ENCODE data around the gene SLC43A3. TPM values are rescaled to one million over a fixed set of nuclear protein-coding genes. Genes with fewer than 3 reads are reported as not detected.
"Not testable (repeated sequence)": the region's sequence is repeated elsewhere in the genome, so short reads cannot be mapped to it uniquely, and the experiment has no call there.

Gene SLC43A3
- total RNA-seq, 2 donors from 2014 or later: 86.9 to 308 TPM

DNA sequence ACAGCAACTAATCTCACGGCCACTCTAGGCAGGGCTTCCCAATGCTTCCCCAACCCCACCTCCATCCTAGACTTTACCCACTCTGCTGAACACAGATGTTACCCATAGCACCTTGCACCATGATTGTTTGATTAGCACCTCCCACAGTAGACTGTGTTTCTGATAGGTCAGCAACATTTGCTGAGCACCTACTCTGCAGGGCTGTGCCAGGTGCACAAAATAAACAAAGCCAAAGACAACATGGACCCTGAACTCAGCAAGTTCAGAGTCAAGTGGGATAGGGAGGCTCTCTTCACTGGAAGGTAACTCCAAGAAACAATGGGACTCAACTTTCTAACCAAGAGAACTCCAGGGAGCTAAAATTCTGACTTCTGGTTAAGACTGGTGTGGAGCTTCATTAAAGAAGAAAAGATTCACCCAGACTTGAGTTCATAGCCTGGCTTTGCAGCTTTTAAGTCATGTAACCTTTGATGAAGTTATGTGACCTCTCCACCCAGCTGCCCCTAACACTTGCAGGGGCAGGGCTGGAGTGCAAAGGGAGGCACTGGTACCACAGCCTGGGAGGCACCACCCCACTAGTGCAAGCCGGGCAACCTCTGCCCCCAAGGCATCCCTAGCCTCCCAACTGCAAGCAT, 26.7 kb upstream of the SLC43A3 start:
- Mint-ChIP-seq H3K4me1 (ENCODE audit: low read depth in 2 of 2) (peaks cover 9 to 11% of the 10 kb centered on the region in 2 donors), H3K9me3 (no peaks in the 10 kb centered on the region), H3K36me3 (no peaks in the 10 kb centered on the region), H3K4me3 (no peak overlapping the region), H3K27me3 (peaks cover 12 to 15% of the 10 kb centered on the region in 2 donors), H3K27ac (no peak overlapping the region)
- ATAC-seq (no peak), DNase-seq (ENCODE audit: low spot score) (no peak)

DNA sequence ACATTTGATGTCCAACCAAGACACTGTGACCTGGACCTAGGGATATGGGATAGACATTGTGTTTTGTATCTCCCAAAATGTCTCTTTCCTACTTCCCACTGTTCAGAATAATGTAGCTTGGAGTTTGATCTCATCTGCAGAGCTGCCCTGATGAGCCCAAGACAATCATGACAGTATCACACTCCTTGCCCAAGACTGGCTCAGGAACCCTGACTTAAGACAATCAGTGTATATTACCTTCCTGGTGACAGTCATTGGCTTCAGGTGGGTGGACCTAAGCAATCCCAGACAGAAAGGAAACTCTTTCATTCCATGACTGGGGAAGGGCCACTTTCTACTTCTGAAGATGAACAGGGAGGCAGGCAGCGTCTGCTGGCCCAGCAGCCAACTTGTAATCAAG, 19.1 kb upstream of the SLC43A3 start:
- ATAC-seq: no peak
- Mint-ChIP-seq H3K9me3 (no peaks in the 10 kb centered on the region), H3K27ac (no peak overlapping the region), H3K4me3 (no peak overlapping the region), H3K36me3 (no peaks in the 10 kb centered on the region), H3K4me1 (ENCODE audit: low read depth in 2 of 2) (no peaks in the 10 kb centered on the region), H3K27me3 (peaks cover 14 to 15% of the 10 kb centered on the region in 2 donors)
- DNase-seq (ENCODE audit: low spot score): no peak

DNA sequence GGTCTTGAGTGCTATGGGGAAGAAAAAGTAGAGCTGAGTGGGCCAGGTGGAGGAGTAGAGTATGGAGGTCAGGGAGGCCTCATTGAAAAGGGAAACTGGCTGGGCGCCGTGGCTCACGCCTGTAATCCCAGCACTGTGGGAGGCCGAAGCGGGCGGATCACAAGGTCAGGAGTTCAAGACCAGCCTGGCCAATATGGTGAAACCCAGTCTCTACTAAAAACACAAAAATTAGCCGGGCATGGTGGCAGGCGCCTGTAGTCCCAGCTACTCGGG, 18.1 kb upstream of the SLC43A3 start:
- H3K9me3 Mint-ChIP-seq; H3K36me3 Mint-ChIP-seq; ATAC-seq; H3K4me3 Mint-ChIP-seq; DNase-seq (ENCODE audit: low spot score); H3K4me1 Mint-ChIP-seq (ENCODE audit: low read depth in 2 of 2): not testable (repeated sequence)
- peak overlapping the region in 1 of 2 donors; percentile 20 for H3K27ac Mint-ChIP-seq
- peaks cover 13 to 14% of the 10 kb centered on the region in 2 donors for H3K27me3 Mint-ChIP-seq

DNA sequence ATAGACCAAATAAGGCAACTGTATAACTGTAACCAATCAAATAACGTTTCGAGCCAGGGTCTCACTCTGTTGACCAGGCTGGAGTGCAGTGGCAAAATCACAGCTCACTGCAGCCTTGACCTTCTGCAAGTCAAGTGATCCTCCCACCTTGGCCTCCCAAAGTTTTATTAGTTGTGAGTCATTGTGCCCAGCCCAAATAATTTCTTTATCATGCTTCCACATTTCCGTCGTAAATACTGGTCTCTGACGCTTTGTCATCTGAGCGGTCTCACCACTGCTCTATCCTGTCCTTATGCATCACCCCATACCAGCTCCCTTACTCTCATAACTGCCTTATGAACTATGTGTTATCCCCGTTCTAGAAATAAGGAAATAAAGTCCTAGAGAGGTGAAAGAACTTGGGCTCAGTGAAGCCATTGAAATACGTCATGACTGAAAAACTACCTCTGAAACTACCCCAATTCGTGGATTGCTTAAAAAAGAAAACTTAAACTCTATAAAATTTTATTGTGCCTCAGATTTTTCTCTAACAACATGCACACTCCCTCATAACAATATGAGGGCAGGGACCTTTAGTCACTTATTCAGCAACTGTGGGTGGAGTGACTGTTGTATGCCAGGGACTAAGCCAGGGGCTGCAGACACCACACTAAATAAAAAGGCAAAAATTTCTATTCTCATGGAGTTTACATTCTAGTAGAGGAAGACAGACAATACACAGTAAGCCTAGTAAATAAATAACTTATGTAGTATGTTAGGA, 17.6 kb upstream of the SLC43A3 start:
- ATAC-seq (no peak), DNase-seq (ENCODE audit: low spot score) (no peak)
- Mint-ChIP-seq H3K36me3 (no peaks in the 10 kb centered on the region), H3K9me3 (no peaks in the 10 kb centered on the region), H3K4me3 (no peak overlapping the region), H3K27ac (peak overlapping the region in 1 of 2 donors; percentile 20), H3K27me3 (peaks cover 13 to 14% of the 10 kb centered on the region in 2 donors), H3K4me1 (ENCODE audit: low read depth in 2 of 2) (no peaks in the 10 kb centered on the region)

DNA sequence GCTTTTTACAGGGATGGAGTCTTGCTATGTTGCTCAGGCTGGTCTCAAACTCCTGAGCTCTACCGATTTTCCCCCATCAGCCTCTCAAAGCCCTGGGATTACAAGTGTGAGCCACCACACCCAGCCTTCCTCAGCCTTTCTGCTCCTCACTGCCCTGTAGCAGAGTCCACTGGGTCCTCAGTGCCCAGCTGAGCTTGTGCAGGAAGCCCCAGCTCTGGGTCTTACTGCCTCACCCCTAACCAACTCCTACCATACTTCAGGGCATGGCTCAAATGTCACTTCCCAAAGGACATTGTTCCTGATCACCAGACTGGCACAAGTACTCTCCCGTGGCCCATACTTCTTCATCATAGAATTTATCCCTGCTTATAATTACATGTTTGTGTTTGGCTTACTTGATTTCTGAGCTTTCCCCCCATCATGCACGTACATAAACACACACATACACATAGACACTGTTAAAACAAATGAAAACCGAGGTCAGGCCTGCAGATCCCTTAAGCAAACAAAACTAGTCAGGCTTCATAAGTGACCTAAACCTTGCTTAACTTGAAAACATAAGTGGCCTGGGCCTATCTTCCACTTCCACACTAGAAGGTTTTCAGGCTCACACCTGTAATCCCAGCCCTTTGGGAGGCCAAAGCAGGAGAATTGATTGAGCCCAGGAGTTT, 14.0 kb upstream of the SLC43A3 start:
- Mint-ChIP-seq H3K4me1 (ENCODE audit: low read depth in 2 of 2) (no peaks in the 10 kb centered on the region), H3K27me3 (peaks cover 0 to 4% of the 10 kb centered on the region in 2 donors), H3K27ac (no peak overlapping the region), H3K9me3 (no peaks in the 10 kb centered on the region), H3K4me3 (no peak overlapping the region), H3K36me3 (no peaks in the 10 kb centered on the region)
- ATAC-seq: no peak
- no peak for DNase-seq (ENCODE audit: low spot score)

DNA sequence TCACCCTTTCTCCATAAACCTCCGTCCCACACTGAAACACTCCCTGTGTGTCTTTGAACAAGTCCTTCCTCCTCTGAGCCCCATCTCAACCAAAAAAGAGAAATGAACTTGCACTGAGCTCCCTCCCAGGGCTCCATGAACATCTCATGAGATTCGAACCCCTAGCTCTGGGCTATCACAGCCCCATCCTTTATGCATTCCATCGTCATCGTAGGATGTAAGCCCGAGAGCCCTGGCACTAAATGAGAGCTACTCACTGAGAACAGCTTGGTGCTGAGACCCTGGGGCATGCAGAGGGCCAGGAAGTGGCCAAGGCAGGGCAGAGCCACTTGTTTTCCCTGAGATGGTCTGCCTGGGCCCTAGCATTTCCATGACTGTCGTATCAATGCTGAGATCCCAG, 12.9 kb upstream of the SLC43A3 start:
- no peaks in the 10 kb centered on the region for H3K36me3 Mint-ChIP-seq
- no peaks in the 10 kb centered on the region for H3K9me3 Mint-ChIP-seq
- no peak overlapping the region for H3K4me3 Mint-ChIP-seq
- DNase-seq (ENCODE audit: low spot score): no peak
- peaks cover 0 to 4% of the 10 kb centered on the region in 2 donors for H3K27me3 Mint-ChIP-seq
- H3K4me1 Mint-ChIP-seq (ENCODE audit: low read depth in 2 of 2): no peaks in the 10 kb centered on the region
- H3K27ac Mint-ChIP-seq: no peak overlapping the region
- ATAC-seq: no peak

DNA sequence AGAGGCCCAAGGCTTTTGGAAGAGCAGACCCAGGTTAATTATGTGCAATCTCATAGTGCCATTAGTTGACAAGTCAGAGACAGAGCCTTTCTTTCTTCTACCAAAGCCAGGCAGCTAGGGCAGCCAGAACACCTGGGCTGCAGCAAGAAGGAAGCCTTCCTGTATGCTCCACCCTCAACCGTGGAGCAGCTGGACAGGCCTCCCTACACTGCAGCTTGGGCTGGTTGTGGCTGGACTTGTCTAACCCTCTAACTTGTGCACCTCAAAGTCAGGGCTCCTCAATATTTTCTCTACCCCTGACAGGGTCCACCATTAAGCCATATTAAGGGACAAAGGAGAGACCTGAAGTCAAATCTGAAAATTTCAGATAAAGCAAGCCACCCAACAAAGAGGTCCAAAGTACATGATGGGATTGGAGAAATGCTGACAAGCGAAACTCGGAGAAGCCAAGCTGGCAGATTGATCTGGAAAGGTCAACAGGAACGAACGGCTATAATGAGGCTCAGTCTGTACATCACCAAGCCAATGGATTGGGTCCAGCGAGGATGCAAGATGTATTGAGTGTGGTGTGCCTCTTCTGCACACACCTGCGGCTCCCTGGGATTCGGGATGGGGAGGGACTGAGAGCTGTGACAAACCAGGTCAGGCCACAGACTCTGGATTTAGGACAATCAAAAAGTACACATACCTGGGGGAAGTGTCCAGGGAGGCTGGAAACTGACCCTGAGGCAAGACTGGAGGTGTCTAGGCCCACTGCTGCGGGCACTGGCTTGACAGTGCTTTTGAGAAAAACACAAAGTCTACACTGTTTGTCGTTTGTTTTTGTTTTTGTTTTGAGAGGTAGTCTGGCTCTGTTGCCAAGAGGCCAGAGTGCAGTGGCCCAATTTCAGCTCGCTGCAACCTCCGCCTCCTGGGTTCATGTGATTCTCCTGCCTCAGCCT, 11.7 kb upstream of the SLC43A3 start:
- no peaks in the 10 kb centered on the region for H3K36me3 Mint-ChIP-seq
- no peaks in the 10 kb centered on the region for H3K4me1 Mint-ChIP-seq (ENCODE audit: low read depth in 2 of 2)
- DNase-seq (ENCODE audit: low spot score) (no peak), ATAC-seq (no peak)
- H3K27me3 Mint-ChIP-seq: peaks cover 0 to 8% of the 10 kb centered on the region in 2 donors
- no peak overlapping the region for H3K27ac Mint-ChIP-seq
- no peaks in the 10 kb centered on the region for H3K9me3 Mint-ChIP-seq
- no peak overlapping the region for H3K4me3 Mint-ChIP-seq

DNA sequence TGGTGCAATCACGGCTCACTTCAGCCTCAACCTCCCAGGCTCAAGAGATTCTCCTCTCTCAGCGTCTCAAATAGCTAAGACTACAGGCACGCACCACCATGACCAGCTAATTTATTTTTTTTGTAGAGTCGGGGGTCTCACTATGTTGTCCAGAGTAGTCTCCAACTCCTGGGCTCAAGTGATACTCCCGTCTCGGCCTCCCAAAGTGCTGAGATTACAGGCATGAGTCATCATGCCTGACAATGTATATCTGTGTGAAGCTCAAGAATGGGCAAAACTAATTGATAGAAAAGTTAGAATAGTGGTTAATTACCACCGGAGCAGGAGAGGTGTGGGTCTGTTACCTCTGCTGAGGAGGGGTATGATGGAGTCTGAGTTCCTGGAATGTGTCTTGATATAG, 9.1 kb upstream of the SLC43A3 start:
- Mint-ChIP-seq H3K9me3 (no peaks in the 10 kb centered on the region), H3K27me3 (peaks cover 0 to 8% of the 10 kb centered on the region in 2 donors), H3K27ac (no peak overlapping the region), H3K36me3 (no peaks in the 10 kb centered on the region), H3K4me3 (no peak overlapping the region), H3K4me1 (ENCODE audit: low read depth in 2 of 2) (peaks cover 14 to 17% of the 10 kb centered on the region in 2 donors)
- ATAC-seq (no peak), DNase-seq (ENCODE audit: low spot score) (no peak)

DNA sequence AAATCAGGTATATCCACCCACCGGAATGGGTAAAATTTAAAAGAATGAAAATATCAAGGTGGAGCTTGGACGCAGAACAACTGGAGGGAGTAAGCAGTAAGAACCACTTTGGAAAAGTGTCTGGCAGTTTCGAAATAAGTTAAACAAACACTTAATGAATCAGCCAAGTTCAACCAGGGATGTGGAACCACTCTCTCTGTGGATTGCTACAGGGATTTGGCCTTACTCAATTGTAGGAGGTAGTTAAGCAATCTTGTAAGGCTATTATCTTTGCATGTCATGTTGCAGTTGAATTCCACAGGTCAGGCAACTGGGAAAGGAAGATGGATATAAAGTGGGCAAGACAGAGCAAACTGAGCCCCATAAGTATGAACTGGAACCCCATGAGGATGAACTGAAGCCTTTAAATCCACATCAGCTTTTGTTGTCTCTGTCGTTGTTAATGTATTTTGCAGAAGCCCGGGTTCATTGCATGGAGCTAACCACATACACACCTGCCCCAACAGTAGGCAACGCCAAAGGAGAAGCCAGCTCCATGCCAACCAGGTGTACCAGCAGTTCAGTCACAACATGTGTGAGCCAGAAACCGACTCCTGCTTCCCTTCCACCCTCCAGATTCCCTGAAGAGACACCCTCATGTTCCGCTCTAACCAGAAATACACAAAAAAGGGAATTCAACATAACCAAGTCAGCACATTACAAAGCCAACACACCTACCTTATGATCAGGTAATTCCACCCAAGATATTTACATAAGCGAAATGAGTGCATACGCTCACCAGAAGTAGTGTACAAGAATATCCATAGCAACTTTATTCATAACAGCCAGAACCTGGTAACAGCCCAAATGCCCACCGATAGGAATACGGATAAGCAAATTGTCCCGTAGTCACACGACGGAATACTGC, 8.0 kb upstream of the SLC43A3 start:
- Mint-ChIP-seq H3K9me3 (no peaks in the 10 kb centered on the region), H3K27me3 (peaks cover 0 to 8% of the 10 kb centered on the region in 2 donors), H3K27ac (peak overlapping the region in 1 of 2 donors; percentile 24), H3K4me1 (ENCODE audit: low read depth in 2 of 2) (peaks cover 14 to 17% of the 10 kb centered on the region in 2 donors), H3K4me3 (no peak overlapping the region), H3K36me3 (no peaks in the 10 kb centered on the region)
- ATAC-seq: no peak
- DNase-seq (ENCODE audit: low spot score): no peak

DNA sequence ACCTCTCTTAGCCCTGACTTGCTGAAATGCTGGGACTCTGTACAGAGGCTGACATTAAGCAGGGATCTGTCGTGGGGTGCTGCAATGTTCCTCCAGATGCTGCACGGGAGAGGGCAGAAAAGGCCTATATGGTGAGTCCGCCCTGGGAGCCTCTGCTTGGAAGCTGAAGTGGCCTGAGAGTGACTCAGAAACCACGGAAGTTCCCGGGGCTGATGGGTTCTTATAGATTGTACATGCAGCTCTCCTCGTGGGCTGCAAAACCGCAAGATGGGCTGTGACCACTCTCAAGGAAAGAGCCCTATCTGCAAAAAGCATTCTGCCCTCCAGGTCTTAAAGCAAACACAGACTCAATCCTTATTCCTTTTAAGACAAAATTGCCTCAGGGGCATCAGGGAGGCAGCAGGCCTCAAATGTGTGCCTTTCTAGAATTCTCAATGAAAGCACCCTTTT, 5.8 kb upstream of the SLC43A3 start:
- Mint-ChIP-seq H3K36me3 (no peaks in the 10 kb centered on the region), H3K27ac (peak overlapping the region; percentile 66 to 87), H3K4me3 (peak overlapping the region; percentile 48), H3K4me1 (ENCODE audit: low read depth in 2 of 2) (peaks cover 16 to 20% of the 10 kb centered on the region in 2 donors), H3K9me3 (no peaks in the 10 kb centered on the region), H3K27me3 (peaks cover 0 to 8% of the 10 kb centered on the region in 2 donors)
- ATAC-seq (peak; percentile 88 to 90), DNase-seq (ENCODE audit: low spot score) (peak; percentile 87)

DNA sequence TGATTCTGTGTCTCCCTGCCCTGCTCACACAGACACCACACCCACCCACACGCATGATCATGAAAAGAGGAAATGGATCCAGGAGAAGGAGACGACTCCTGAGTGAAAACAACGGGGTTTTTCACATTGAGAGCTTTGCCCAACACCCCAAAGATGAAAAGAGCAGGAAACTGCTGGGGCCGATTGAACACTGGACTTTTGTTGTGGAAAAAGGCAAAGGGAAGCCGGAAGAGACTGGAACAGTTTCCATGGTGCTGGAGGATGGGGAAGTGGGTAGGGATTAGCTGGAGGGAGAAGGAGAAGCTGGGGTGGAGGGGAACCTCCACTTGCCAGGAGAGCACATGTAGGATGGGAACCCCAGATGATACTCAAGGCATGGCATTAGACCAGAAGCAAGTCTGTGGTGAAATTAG, 5.2 kb upstream of the SLC43A3 start:
- no peaks in the 10 kb centered on the region for H3K36me3 Mint-ChIP-seq
- H3K27ac Mint-ChIP-seq: peak overlapping the region; percentile 66 to 87
- H3K4me1 Mint-ChIP-seq (ENCODE audit: low read depth in 2 of 2): peaks cover 22 to 26% of the 10 kb centered on the region in 2 donors

DNA sequence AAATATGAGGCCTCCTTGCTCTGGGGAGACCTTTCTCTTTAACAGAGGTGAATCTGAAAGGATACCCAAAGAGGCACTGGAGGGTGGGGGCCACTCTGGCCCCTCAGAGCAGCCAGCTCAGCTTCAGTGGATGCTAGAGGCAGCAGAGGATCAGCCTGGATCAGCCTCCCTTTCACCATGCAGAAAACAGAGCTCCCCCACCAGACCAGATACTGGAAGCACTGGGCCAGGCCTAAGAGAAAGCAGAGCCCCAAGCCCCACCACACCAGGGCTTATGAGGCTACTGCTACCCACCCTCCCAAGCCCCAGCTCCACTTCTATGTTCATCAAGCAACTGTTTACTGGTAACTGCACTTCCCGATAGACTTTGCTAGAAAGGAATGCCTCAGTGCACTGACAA, 4.0 kb upstream of the SLC43A3 start:
- H3K27me3 Mint-ChIP-seq: peaks cover 0 to 8% of the 10 kb centered on the region in 2 donors
- H3K9me3 Mint-ChIP-seq: no peaks in the 10 kb centered on the region
- peak overlapping the region in 1 of 2 donors; percentile 5 for H3K27ac Mint-ChIP-seq
- no peak for DNase-seq (ENCODE audit: low spot score)
- peaks cover 31 to 35% of the 10 kb centered on the region in 2 donors for H3K4me1 Mint-ChIP-seq (ENCODE audit: low read depth in 2 of 2)
- no peak for ATAC-seq
- H3K36me3 Mint-ChIP-seq: no peaks in the 10 kb centered on the region
- H3K4me3 Mint-ChIP-seq: no peak overlapping the region

More for the DNA sequence above, 5.2 kb upstream of the SLC43A3 start:
- H3K9me3 Mint-ChIP-seq: no peaks in the 10 kb centered on the region
- ATAC-seq (no peak), DNase-seq (ENCODE audit: low spot score) (no peak)
- H3K4me3 Mint-ChIP-seq: peak overlapping the region; percentile 48
- H3K27me3 Mint-ChIP-seq: peaks cover 0 to 8% of the 10 kb centered on the region in 2 donors

All from natural killer cell treated with Interleukin-12 subunit alpha and Interleukin-12 subunit beta and Interleukin-15 and Interleukin-18, amount 100 ng/mL, for 72 hours (primary cell).